GM19468 (cell line): ENCODE measurements around the gene FANCD2.
"Not testable (repeated sequence)": the region's sequence is repeated elsewhere in the genome, so short reads cannot be mapped to it uniquely, and the experiment has no call there.

ENCODE experiments used
- ATAC-seq: cut with Tn5 transposase; IDR thresholded peaks from one replicate; pipeline ENCODE4 v1.9.1; 2021; ENCODE audit warnings: mild to moderate bottlenecking, moderate library complexity, moderate number of reproducible peaks; ENCODE audit not compliant: unreplicated experiment; ENCODE audit errors: extremely low read depth

The FANCD2 gene

GRCh38 chr3:10091387-10091786, 65.2 kb downstream of the FANCD2 start:
- not testable (repeated sequence) for ATAC-seq

DNA sequence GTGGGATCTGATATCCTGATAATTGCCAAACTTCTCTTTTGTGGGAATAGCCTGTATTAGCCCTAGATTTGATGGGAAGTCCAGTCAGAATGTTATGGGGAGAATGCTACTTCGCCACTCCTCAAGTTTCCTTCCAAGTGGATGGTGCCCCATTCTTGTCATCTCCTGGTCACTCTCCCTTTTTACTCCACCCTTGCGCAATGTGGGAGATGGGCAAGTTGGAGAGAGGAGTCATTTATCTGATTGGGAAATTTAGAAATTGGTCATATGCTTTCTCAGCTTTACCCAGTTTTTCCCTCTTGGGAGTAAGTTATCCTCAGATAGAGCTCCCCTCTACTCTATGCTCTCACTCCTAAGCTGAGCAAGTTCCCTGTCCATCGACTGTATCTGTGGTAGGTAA, 67.4 kb downstream of the FANCD2 start:
- no peak for ATAC-seq

GRCh38 chr3:10099041-10099440, 72.8 kb downstream of the FANCD2 start:
- no peak for ATAC-seq

GRCh38 chr3:10106919-10107318, 80.7 kb downstream of the FANCD2 start:
- no peak for ATAC-seq

- no peak for ATAC-seq
These were observed 81.9 kb downstream of the FANCD2 start, which contains the start of gene FANCD2OS for GRCh38 chr3:10108091-10108490. Gene FANCD2OS, minus strand, starts transcription at chr3:10108255. Its CDS starts 3,481 bp downstream, at chr3:10104774.

DNA sequence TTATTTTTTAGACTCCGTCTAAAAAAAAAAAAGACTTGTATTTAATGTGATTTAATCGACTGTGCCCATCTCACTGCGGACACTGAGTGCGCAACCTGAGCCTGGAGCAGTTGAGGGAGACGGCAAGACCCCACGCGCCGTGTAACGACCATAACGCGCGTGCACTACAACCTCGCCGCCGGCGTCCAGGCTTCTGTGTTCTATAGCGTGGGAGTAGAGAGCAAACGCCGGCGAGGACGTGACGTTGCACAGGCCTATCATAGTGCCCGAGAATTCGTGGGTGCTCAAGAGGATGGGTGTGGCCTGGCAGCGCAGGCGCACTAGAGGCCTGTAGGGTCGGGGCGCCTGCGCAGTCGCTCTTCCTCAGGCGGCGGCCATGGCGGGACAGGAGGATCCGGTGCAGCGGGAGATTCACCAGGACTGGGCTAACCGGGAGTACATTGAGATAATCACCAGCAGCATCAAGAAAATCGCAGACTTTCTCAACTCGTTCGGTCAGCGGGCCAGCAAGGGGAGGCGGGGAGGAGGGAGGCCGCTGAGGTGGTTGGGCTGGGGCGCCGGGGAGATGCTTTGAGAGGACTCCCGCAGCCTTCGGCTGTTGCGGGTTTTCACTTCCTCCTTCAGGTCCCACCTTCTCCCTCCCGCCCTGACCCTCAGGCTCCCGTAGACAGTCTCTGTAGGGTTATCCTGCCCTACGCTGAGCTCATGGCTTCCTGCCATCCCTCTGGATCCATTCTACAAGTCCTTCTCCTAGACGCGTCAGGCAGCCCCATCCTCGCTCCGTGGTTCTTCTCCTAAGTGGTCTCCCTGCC, 89.3 kb downstream of the FANCD2 start, which contains the start of gene BRK1:
Gene BRK1 (plus strand): TSS at position 350 of the 812 bp plus-strand sequence. CDS start 27 bp downstream, at position 377.
- peak; percentile 84 for ATAC-seq

DNA sequence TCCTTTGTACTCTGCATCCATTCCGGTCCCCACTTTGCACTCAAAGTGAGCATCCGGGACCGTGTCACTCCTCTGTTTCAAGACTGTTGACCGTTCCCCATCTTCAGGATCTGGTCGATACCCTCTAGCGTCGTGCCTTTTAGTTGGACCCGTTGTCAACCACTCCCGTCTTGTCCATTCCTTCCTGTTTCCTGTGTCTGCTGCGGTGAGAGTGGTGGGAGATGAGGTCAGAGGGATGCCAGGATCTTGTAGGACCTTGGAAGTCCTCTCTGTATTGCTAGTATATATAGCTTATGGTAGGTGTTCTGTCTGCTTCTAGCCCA, 89.9 kb downstream of the FANCD2 start:
- ATAC-seq: no peak

- no peak for ATAC-seq
These were observed 90.7 kb downstream of the FANCD2 start for GRCh38 chr3:10116928-10117327.

DNA sequence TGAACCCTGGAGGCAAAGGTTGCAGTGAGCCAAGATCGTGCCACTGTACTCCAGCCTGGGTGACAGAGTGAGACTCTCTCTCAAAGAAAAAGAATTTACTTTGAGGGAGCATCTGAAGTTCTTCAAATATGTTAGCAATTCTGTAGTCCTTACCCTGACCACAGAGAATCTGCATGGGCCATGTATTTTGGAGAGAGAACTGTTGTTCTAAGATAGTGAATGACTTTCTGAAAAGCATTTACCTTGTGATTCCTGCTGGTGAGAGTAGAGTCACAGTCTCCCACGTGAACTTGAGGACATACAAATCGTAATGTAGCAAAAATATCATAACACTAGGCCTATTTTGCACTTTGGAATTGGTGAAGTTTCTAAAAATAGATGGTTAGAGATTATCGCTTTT, 93.1 kb downstream of the FANCD2 start:
- ATAC-seq: no peak

- ATAC-seq: no peak
These were observed 94.8 kb downstream of the FANCD2 start for GRCh38 chr3:10121064-10121463.

DNA sequence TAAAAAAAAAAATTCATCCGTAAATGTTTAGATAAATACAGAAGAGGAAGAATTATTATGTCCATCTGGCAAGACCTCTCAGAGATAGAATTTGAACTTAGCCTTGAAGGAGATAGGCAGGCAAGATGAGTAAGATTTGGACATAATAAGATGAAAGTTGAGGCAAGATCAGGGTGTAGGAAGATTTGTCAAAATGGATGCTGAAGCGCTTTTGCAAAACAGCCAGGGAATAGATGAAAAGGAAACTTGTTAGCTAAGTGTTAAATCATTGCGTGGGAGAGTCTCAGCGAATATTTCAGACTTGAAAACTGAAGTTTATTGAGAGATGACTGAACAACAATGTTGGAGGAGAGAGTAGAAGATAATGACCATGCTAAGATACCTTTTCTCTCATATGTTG, 96.5 kb downstream of the FANCD2 start:
- ATAC-seq: no peak

DNA sequence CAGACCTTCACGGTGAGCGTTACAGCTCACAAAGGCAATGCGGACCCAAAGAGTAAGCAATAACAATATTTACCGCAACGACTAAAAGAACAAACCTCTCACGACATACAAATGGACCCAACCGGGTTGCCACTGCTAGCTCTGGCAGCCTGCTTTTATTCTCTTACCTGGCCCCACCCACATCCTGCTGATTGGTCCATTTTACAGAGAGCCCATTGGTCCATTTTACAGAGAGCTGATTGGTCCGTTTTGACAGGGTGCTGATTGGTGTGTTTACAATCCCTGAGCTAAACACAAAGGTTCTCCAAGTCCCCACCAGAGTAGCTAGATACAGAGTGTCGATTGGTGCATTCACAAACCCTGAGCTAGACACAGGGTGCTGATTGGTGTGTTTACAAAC, 109.6 kb downstream of the FANCD2 start:
- ATAC-seq: not testable (repeated sequence)

DNA sequence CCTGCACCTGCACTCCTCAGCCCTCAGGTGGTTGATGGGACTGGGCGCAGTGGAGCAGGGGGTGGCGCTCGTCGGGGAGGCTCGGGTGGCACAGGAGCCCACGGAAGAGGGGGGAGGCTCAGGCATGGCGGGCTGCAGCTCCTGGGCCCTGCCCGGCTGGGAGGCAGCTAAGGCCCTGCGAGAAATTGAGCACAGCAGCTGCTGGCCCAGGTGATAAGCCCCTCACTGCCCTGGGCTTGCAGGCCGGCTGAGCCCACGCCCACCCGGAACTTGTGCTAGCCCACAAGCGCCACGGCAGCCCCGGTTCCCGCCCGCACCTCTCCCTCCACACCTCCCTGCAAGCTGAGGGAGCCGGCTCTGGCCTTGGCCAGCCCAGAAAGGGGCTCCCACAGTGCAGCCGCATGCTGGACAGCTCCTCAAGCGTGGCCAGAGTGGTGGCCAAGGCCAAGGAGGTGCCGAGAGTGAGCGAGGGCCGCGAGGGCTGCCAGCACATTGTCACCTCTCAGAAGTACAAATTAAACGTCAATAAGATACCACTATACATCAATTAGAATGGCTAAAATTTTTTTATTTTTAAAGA, 110.3 kb downstream of the FANCD2 start:
- ATAC-seq: no peak

GRCh38 chr3:10137178-10137577, 110.9 kb downstream of the FANCD2 start:
- no peak for ATAC-seq

GRCh38 chr3:10140996-10141546, 114.8 kb downstream of the FANCD2 start:
- no peak for ATAC-seq

DNA sequence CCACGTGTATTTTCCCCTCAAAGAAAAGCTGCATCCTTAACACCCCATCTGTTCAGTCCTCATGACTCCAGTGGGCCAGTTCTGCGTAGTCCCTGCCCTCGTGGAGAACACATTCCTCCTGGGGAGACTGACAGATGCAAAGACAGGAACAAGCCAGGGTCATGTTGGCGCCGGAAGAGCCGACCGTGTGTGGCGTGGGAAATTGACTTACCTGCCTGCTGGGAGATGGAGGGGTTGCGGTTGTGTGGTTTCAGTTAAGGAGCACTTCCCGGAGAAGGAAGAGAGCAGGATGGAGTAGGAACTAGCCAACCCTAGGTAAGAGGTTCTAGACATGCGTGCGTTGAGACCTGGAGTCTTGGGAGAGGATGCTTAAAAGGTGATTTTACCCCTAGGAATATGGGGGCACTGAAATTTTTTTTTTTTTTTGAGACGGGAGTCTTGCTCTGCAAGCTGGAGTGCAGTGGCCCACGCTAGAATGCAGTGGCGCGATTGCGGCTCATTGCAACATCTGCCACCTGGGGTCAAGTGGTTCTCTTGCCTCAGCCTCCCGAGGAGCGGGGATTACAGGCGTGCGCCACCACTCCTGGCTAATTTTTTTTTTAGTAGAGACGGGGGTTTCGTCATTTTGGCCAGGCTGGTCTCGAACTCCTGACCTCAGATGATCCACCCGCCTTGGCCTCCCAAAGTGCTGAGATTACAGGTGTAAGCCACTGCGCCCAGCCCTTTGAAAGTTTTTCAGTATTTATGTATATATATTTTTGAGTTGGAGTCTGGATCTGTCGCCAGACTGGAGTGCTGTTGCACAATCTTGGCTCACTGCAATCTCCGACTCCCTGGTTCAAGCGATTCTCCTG, 116.7 kb downstream of the FANCD2 start:
- ATAC-seq: no peak

GRCh38 chr3:10145685-10146084, 119.4 kb downstream of the FANCD2 start:
- no peak for ATAC-seq

DNA sequence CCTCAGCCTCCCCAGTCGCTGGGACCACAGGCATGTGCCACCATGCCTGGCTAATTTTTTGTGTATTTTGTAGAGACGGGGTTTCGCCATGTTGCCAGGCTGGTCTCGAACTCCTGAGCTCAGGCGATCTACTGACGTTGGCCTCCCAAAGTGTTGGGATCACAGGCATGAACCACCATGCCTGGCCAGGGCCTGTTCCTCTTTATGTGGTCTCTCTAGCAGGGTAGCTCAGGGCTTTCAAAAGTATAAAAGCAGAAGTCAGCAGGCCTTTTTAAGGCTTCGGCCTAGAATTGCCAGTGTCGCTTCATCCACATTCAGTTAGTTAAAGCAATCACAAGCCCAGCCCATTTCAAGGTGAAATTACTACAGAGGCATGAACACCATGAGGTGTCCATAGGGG, 123.0 kb downstream of the FANCD2 start:
- no peak for ATAC-seq

DNA sequence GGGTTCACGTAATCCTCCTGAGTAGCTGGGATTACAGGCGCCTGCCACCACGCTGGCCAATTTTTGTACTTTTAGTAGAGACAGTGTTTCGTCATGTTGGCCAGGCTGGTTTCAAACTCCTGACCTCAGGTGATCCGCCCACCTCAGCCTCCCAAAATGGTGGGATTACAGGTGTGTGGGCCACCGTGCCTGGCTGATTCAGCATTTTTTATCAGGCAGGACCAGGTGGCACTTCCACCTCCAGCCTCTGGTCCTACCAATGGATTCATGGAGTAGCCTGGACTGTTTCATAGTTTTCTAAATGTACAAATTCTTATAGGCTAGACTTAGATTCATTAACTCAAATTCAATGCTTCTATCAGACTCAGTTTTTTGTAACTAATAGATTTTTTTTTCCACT, 124.8 kb downstream of the FANCD2 start:
- ATAC-seq: no peak
